CD4-positive, alpha-beta T cell treated with Interleukin-15 for 1 hour (primary cell): ENCODE data around the gene NXN.
"Not testable (repeated sequence)": the region's sequence is repeated elsewhere in the genome, so short reads cannot be mapped to it uniquely, and the experiment has no call there.

Experiments
- DNase-seq: peaks from one replicate; pipeline ENCODE4 v3.0.0-alpha.2; 2020

The NXN gene

GRCh38 chr17:814371-814770 is 165.2 kb downstream of the NXN start:
- no peak for DNase-seq

GRCh38 chr17:812638-813204 is 166.9 kb downstream of the NXN start:
- no peak for DNase-seq

GRCh38 chr17:811051-811784 is 168.4 kb downstream of the NXN start:
- no peak for DNase-seq

GRCh38 chr17:807523-808294 is 171.9 kb downstream of the NXN start:
- no peak for DNase-seq

GRCh38 chr17:806781-807522 is 172.6 kb downstream of the NXN start:
- DNase-seq: no peak

GRCh38 chr17:806346-806745 is 173.2 kb downstream of the NXN start:
- no peak for DNase-seq

- DNase-seq: not testable (repeated sequence)
Observed at GRCh38 chr17:805886-806285, 173.7 kb downstream of the NXN start.

GRCh38 chr17:804541-805435 is 174.8 kb downstream of the NXN start:
- no peak for DNase-seq

GRCh38 chr17:802901-803881 is 176.4 kb downstream of the NXN start:
- DNase-seq: no peak

GRCh38 chr17:802481-802880 is 177.1 kb downstream of the NXN start:
- no peak for DNase-seq

GRCh38 chr17:801660-802059 is 177.9 kb downstream of the NXN start:
- no peak for DNase-seq

- no peak for DNase-seq
Observed at GRCh38 chr17:800446-801242, 178.9 kb downstream of the NXN start.

- DNase-seq: no peak
Observed at GRCh38 chr17:799261-799660, 180.3 kb downstream of the NXN start.

- no peak for DNase-seq
Observed at GRCh38 chr17:798246-798645, 181.3 kb downstream of the NXN start.

GRCh38 chr17:797236-797840 is 182.2 kb downstream of the NXN start:
- no peak for DNase-seq

- no peak for DNase-seq
Observed at GRCh38 chr17:796609-797008, 183.0 kb downstream of the NXN start.

GRCh38 chr17:795721-796120 is 183.9 kb downstream of the NXN start:
- DNase-seq: no peak

- DNase-seq: no peak
Observed at GRCh38 chr17:795276-795675, 184.3 kb downstream of the NXN start.

GRCh38 chr17:794876-795275 is 184.7 kb downstream of the NXN start:
- DNase-seq: peak; percentile 33

GRCh38 chr17:792277-792676 is 187.3 kb downstream of the NXN start:
- DNase-seq: no peak
